Retina (tissue), 1 donor: ENCODE measurements around the gene CD3G.
"Not testable (repeated sequence)": the region's sequence is repeated elsewhere in the genome, so short reads cannot be mapped to it uniquely, and the experiment has no call there.

ENCODE experiments used
- DNase-seq: peaks from one replicate; pipeline ENCODE4 v3.0.0-alpha.2; 2016

The CD3G gene

GRCh38 chr11:118382954-118383353 lies 38.8 kb downstream of the CD3G start:
- no peak for DNase-seq

GRCh38 chr11:118383657-118384056 lies 39.5 kb downstream of the CD3G start:
- no peak for DNase-seq

DNA sequence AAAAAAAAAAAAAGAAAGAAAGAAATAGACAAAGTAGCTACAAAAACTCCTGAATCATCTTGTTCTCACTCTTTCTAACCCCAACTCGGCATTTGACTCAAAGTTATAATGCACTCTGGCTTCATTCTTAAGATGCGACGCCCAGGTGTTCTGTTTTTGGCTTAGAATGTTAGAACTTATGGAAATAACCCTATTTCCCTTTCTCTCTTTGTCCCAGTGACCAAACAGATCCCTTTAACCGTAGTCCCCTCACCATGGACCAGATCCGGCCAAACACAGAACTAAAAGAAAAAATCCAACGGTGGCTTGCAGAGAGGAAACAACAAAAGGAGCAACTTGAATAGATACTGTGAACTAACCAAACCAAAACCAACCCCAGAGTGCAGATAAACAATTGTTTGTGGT lies 52.0 kb downstream of the CD3G start:
- DNase-seq = no peak

DNA sequence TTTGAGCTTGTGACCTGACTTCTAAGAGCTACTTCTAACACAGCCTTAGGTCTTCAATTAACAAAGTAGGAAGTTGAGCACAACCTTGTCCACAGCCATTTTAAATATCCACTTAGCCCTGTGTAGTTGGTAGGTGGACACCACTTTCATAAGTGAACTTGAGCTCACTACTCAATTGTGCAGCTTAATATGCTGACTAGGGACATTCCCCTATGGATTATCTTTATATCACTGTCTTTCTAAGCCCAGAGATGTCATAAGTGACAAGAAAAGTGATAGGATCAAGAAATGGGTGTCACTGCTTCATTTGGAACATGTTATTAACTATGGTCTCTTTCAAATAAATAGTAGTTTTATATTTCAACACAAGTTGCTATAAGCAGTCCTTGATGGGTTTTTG lies 53.3 kb downstream of the CD3G start:
- no peak for DNase-seq

DNA sequence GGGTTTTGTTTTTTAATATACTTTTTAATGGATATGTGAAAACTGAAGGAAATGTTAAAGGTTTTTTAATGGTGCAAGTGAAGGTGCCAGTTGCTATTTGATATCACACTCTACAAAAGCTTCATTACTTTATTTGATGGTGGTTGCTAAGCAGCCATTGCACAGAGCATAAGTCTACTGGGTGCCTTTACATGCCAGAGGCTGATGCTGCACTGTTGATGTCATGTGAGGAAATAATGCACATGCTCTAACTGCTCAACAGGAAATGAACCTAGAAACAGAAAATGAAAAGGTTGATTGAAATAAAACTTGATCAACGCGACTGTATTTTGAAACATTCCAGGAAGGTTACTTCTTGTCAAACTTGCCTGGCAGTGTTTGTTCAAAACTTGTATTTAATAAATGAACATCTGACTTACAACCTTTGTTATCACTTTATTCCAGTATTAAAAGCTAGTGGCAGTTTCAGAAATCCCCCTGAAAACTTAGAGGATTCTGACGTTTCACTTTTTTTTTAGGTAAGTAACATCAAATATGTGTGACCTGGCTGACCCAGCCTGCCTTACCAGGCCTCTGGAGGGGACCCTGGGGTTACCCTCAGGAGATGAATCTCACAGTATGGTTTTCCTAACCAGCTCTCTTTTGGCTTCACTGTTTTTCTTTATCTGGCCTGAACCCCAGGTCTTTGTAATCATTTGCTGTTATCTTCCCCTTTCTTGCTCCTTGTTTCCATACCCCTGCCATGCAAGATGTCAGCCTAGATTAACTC lies 54.8 kb downstream of the CD3G start:
- no peak for DNase-seq

GRCh38 chr11:118401151-118401879 lies 57.2 kb downstream of the CD3G start, which contains the start of gene ATP5MG:
ATP5MG (plus strand) TSS chr11:118401606; CDS start chr11:118401666, 60 bp downstream.
- peak; percentile 99 for DNase-seq

DNA sequence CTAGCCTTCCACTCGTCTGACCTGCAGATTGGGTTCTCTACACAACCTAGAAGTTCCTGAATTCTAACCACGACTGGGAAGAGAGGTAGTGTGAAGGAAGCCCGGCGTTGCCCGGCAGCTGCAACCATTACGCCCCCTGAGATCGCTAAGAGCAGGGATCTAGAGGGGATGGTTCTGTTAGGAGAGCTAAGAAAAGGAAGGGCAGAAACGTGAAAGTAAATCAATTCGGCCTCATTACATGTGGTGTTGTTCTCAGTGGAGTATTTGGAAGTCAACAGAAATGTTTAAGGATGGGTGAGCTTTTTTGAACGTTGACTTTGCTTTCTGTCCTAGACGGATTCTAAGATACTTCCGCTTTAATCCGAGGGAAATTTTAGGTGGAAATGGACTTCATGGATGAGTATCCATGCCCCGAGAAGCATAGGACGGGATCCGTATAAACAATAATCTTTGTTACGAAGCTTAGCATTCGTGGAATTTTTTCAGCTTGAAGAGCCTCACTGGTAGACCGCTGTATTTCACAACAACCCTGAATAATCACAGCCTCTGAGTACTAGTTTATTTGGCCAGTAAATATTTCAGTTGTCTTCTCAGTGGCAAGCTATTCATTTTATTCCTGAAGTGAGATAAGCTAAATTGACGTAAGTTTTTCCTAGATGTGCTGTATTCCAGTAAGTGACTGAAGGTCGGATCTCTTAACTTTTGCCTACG lies 57.9 kb downstream of the CD3G start:
- no peak for DNase-seq

DNA sequence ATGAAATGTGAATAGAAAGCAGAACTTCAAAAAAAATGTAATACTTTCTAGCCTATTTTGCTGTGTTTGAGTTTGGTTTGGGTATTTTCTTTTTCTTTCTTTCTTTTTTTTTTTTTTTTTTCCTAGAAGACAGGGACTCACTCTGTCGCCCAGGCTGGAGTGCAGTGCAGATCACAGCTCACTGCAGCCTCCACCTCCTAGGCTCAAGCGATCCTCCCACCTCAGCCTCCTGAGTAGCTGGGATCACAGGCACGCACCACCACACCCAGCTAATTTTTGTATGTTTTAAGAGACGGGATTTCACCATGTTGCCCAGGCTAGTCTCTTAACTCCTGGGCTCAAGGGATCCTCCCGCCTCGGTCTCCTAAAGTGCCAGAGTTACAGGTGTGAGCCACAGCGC lies 58.5 kb downstream of the CD3G start:
- DNase-seq = not testable (repeated sequence)
